ENCODE results near the gene MBOAT2. TPM values are rescaled to one million over a fixed set of nuclear protein-coding genes. Genes with fewer than 3 reads are reported as not detected.
A peak's percentile ranks its signal among the peaks of the same experiment; 100 is the strongest.

Gene MBOAT2
- total RNA-seq, 1 experiment from 2014 or later: 16.8 TPM

- Histone ChIP-seq H3K9me2 (ENCODE audit: insufficient read depth) (no peaks in the 10 kb centered on the region), H3K9ac (ENCODE audit: low read length) (peak overlapping the region; percentile 53), H3K27me3 (ENCODE audit: insufficient read depth, low read length) (no peaks in the 10 kb centered on the region), H3K79me2 (ENCODE audit: insufficient read depth, low read length) (peaks cover 5% of the 10 kb centered on the region), H3K4me3 (replicated peaks in 1 of 2; ENCODE audit: low read depth in 1 of 2, low read length in 2 of 2) (peak overlapping the region; percentile 45 to 56), H3K4me2 (ENCODE audit: low read length) (peak overlapping the region; percentile 86), H3K36me3 (ENCODE audit: control insufficient read depth in 1 of 2, insufficient read depth in 2 of 2, low read length in 2 of 2) (no peaks in the 10 kb centered on the region), H2AFZ (ENCODE audit: low read depth, low read length, poor library complexity, severe bottlenecking) (peak overlapping the region; percentile 13), H4K20me1 (ENCODE audit: insufficient read depth) (no peaks in the 10 kb centered on the region), H3K9me3 (ENCODE audit: control insufficient read depth in 1 of 2, insufficient read depth in 1 of 2, low read depth in 1 of 2, low read length in 2 of 2) (no peaks in the 10 kb centered on the region), H3K27ac (ENCODE audit: low read depth, low read length) (peak overlapping the region; percentile 41; the same call in 1 of the 2 replicates), H3K4me1 (ENCODE audit: control insufficient read depth in 1 of 2, insufficient read depth in 2 of 2, low read length in 2 of 2) (peaks cover 17 to 42% of the 10 kb centered on the region in 2 experiments)
- intact Hi-C loops (cut with micrococcal nuclease): no loop called here
- CTCF ChIA-PET: no interaction called here
- ATAC-seq: peak; percentile 21
- no peak for DNase-seq (ENCODE audit: low read depth, low spot score)
- TSS peak; percentile 74 for BruUV-seq (replicated peaks)
- POLR2A ChIA-PET: no interaction called here
- RAD21 ChIA-PET (ENCODE audit: low non-redundant PET in 1 of 2, low total read pairs in 2 of 2, uncharacterized antibody in 2 of 2, unreplicated experiment in 2 of 2): no interaction called here
- 0 out of 2 replicates have a peak, but pooled peaks have one; percentile 32 for TF ChIP-seq JUND (IDR thresholded peaks at IDR 0.05)
- no peak for TF ChIP-seq SIN3A (IDR thresholded peaks at IDR 0.05; ENCODE audit: low read depth)
- no peak for TF ChIP-seq EZH2 (IDR thresholded peaks at IDR 0.05)
- peak; percentile 23; the same call in 1 of the 2 replicates for TF ChIP-seq ZFX (IDR thresholded peaks at IDR 0.05)
- TF ChIP-seq ATF3 (IDR thresholded peaks at IDR 0.05): no peak
- no peak for TF ChIP-seq CTCF (IDR thresholded peaks at IDR 0.05 in 2 of 3, conservative IDR thresholded peaks at IDR 0.05 in 1 of 3; ENCODE audit: borderline replicate concordance in 1 of 3, insufficient read depth in 1 of 3, low read depth in 2 of 3, low read length in 2 of 3)
- no peak for TF ChIP-seq EGR1 (IDR thresholded peaks at IDR 0.05; ENCODE audit: low read depth)
- TF ChIP-seq SP1 (IDR thresholded peaks at IDR 0.05; ENCODE audit: low read depth): peak; percentile 29; the same call in 1 of the 2 replicates
- TF ChIP-seq CBX3 (IDR thresholded peaks at IDR 0.05; ENCODE audit: low read depth): peak; percentile 59; the same call in 1 of the 2 replicates
- TF ChIP-seq FOSL1 (IDR thresholded peaks at IDR 0.05; ENCODE audit: low read depth): 0 out of 2 replicates have a peak, but pooled peaks have one; percentile 4
- TF ChIP-seq ZNF274 (IDR thresholded peaks at IDR 0.05; ENCODE audit: low read depth, low read length): no peak
- TF ChIP-seq SRF (IDR thresholded peaks at IDR 0.05; ENCODE audit: low read depth): no peak
- no peak for TF ChIP-seq MAX (IDR thresholded peaks at IDR 0.05)
- TF ChIP-seq TCF7L2 (IDR thresholded peaks at IDR 0.05; ENCODE audit: borderline replicate concordance, extremely low read depth, insufficient read depth, insufficient read length): no peak
- TF ChIP-seq REST (IDR thresholded peaks at IDR 0.05; ENCODE audit: low read depth): no peak
- TF ChIP-seq POLR2AphosphoS5 (IDR thresholded peaks at IDR 0.05; ENCODE audit: low read depth, low read length): no peak
- no peak for TF ChIP-seq EZH2phosphoT487 (IDR thresholded peaks at IDR 0.05; ENCODE audit: borderline replicate concordance)
- TF ChIP-seq POLR2A (IDR thresholded peaks at IDR 0.05; ENCODE audit: borderline replicate concordance, extremely low read depth, insufficient read depth, insufficient read length): no peak
- no peak for TF ChIP-seq YY1 (IDR thresholded peaks at IDR 0.05; ENCODE audit: extremely low read depth, insufficient replicate concordance, low read depth, low read length)
Observed at GRCh38 chr2:9004338-9005204, 1.1 kb upstream of the MBOAT2 start.

All from HCT116 (cell line).